ENCODE results near the gene SMPD2. TPM values are rescaled to one million over a fixed set of nuclear protein-coding genes. Genes with fewer than 3 reads are reported as not detected.
A peak's percentile ranks its signal among the peaks of the same experiment; 100 is the strongest.

The SMPD2 gene
- total and polyA plus RNA-seq, 2 donors (not counting 1 experiment from before 2014, with no cell fraction given) = 35.7 to 43.9 TPM

- no peak for TF ChIP-seq EZH2 (IDR thresholded peaks at IDR 0.05; ENCODE audit: borderline replicate concordance, insufficient read depth, low read depth, low read length, poor library complexity, severe bottlenecking)
- TF ChIP-seq, protein P1, sequence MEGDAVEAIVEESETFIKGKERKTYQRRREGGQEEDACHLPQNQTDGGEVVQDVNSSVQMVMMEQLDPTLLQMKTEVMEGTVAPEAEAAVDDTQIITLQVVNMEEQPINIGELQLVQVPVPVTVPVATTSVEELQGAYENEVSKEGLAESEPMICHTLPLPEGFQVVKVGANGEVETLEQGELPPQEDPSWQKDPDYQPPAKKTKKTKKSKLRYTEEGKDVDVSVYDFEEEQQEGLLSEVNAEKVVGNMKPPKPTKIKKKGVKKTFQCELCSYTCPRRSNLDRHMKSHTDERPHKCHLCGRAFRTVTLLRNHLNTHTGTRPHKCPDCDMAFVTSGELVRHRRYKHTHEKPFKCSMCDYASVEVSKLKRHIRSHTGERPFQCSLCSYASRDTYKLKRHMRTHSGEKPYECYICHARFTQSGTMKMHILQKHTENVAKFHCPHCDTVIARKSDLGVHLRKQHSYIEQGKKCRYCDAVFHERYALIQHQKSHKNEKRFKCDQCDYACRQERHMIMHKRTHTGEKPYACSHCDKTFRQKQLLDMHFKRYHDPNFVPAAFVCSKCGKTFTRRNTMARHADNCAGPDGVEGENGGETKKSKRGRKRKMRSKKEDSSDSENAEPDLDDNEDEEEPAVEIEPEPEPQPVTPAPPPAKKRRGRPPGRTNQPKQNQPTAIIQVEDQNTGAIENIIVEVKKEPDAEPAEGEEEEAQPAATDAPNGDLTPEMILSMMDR (IDR thresholded peaks at IDR 0.05) = no peak
- no peak for ATAC-seq (ENCODE audit: low read depth)
- Histone ChIP-seq H3K36me3 (replicated peaks in 1 of 2; ENCODE audit: control extremely low read depth in 1 of 2, control insufficient read depth in 1 of 2, extremely low read depth in 1 of 2, insufficient read depth in 2 of 2, low read length in 1 of 2) (no peaks in the 10 kb centered on the region), H4K20me1 (ENCODE audit: control insufficient read depth, insufficient read depth, low read length, poor library complexity, severe bottlenecking) (no peaks in the 10 kb centered on the region), H2AFZ (ENCODE audit: insufficient read depth, low read depth, low read length, poor library complexity, severe bottlenecking) (peak overlapping the region; percentile 18), H3K9me3 (ENCODE audit: control extremely low read depth in 1 of 3, control insufficient read depth in 2 of 3, insufficient read depth in 1 of 3, low read length in 2 of 3) (no peaks in the 10 kb centered on the region), H3K4me1 (ENCODE audit: control insufficient read depth in 2 of 2, insufficient read depth in 2 of 2, low read length in 2 of 2) (peaks cover 8 to 14% of the 10 kb centered on the region in 2 donors), H3K4me2 (replicated peaks; ENCODE audit: low read depth, low read length, poor library complexity, severe bottlenecking) (no peak overlapping the region), H3K4me3 (ENCODE audit: control extremely low read depth in 1 of 5, extremely low read depth in 1 of 5, insufficient read depth in 1 of 5, low read depth in 2 of 5, low read length in 4 of 5) (no peak overlapping the region), H3K79me2 (ENCODE audit: control insufficient read depth, insufficient read depth, low read length) (no peaks in the 10 kb centered on the region), H3K27ac (ENCODE audit: low read length in 2 of 2) (no peak overlapping the region), H3K27me3 (replicated peaks in 1 of 4; ENCODE audit: control extremely low read depth in 1 of 4, control insufficient read depth in 3 of 4, insufficient read depth in 4 of 4, low read length in 3 of 4) (no peaks in the 10 kb centered on the region), H3K9ac (ENCODE audit: low read length) (no peak overlapping the region)
- intact Hi-C loops (cut with micrococcal nuclease) = no loop called here
- POLR2A ChIA-PET = interaction anchor here (0.5 to 2.1 kb wide), 2 partner anchors 109 to 548 kb away, joined by 4 to 12 read pairs; partner anchors contain the start of gene CD164
- CTCF ChIA-PET = interaction anchor here (0.9 kb wide), 1 partner anchor 37 kb away, joined by 3 read pairs; no protein-coding TSS in a partner anchor
- H3K9me3 Mint-ChIP-seq (ENCODE audit: insufficient read depth) = no peaks in the 10 kb centered on the region
- no peaks in the 10 kb centered on the region for H3K27me3 Mint-ChIP-seq
- DNase-seq = no peak
- peak overlapping the region; percentile 67 for H3K27ac Mint-ChIP-seq
- H3K4me1 Mint-ChIP-seq = peaks cover 22% of the 10 kb centered on the region
- H3K4me3 Mint-ChIP-seq = no peak overlapping the region
- WGBS (ENCODE audit: insufficient coverage) = no CpG with 5 or more reads among the region's 5 CpGs
Observed at GRCh38 chr6:109491207-109491938, 50.8 kb downstream of the SMPD2 start.

Other genes starting within 250 kb of the SMPD2 start
- 170 and 184 TPM in 2 replicates for gene CD164, start 58.3 kb upstream of the SMPD2 start, total RNA-seq
- 63.4 and 108 TPM in 2 replicates for gene CD164, start 58.3 kb upstream of the SMPD2 start, polyA plus RNA-seq
- gene PPIL6, start 96 bp upstream of the SMPD2 start, total RNA-seq = 0.53 and 1.8 TPM in 2 replicates
- 0.85 and 1.8 TPM in 2 replicates for gene PPIL6, start 96 bp upstream of the SMPD2 start, polyA plus RNA-seq
- gene MICAL1, start 15.0 kb downstream of the SMPD2 start, total RNA-seq = 202 TPM in 2 replicates
- gene MICAL1, start 15.0 kb downstream of the SMPD2 start, polyA plus RNA-seq = 319 and 400 TPM in 2 replicates
- gene ZBTB24, start 42.5 kb downstream of the SMPD2 start, total RNA-seq = 31.4 and 32.9 TPM in 2 replicates
- gene ZBTB24, start 42.5 kb downstream of the SMPD2 start, polyA plus RNA-seq = 10.6 and 12.5 TPM in 2 replicates